HepG2 (cell line): ENCODE measurements around the gene PTPRE. TPM values are rescaled to one million over a fixed set of nuclear protein-coding genes. Genes with fewer than 3 reads are reported as not detected.

Experiments used
- ATAC-seq: fragments of 200-7000 bp; cut with Tn5 transposase; 3 replicates; pipeline ENCODE4 v1.9.1; 2020; ENCODE audit warnings: mild to moderate bottlenecking, moderate library complexity
- BruUV-seq: library from RNA; stranded (reverse); fragments of 400-500 nt; replicated peaks from 2 replicates; lab custom pipeline; 2021; lab: Mats Ljungman, UMichigan
- CTCF ChIA-PET: fragments of 300-600 bp; formaldehyde crosslinking; extraction: SDS; loops from one replicate; lab custom pipeline; 2021; ENCODE audit warnings: low total read pairs, inconsistent platforms, low intra/inter-chr PET ratio; lab: Yijun Ruan, JAX
- POLR2A ChIA-PET: fragments of 350-600 bp; sonication (Branson Sonifier 250); formaldehyde crosslinking; loops from one replicate; lab custom pipeline; 2020; ENCODE audit warnings: antibody characterized with exemption, inconsistent platforms; lab: Yijun Ruan, JAX
- DNase-seq: peaks from one replicate; pipeline ENCODE4 v3.0.0-alpha.2; 2015; ENCODE audit warnings: low spot score
- FAIRE-seq: peaks from 3 replicates; lab custom pipeline; 2011; peaks lifted over from hg19 to GRCh38; lab: Jason Lieb, UNC
- H2AFZ ChIP-seq: one replicate; pipeline ENCODE4 v1.6.1; 2011; ENCODE audit warnings: low read length, inconsistent platforms
- H3K27ac ChIP-seq: fragments of 300-600 bp; 3 replicates; pipeline ENCODE4 v1.8.0; 2011; ENCODE audit warnings: mixed run types, mild to moderate bottlenecking, mixed read lengths, low read length, inconsistent platforms; ENCODE audit not compliant: insufficient read depth; ENCODE audit errors: extremely low read length
- H3K27me3 ChIP-seq, 2 experiments: fragments of 200-600 bp in 1 of 2; 2 replicates in 1 of 2; 3 replicates in 1 of 2; pipeline versions ENCODE4 v1.6.0 to v1.8.0; 2011; ENCODE audit warnings: low read length in 2 of 2, mild to moderate bottlenecking in 2 of 2, moderate library complexity in 2 of 2, inconsistent platforms in 1 of 2; ENCODE audit not compliant: insufficient read depth in 2 of 2, control insufficient read depth in 1 of 2
- H3K36me3 ChIP-seq, 2 experiments: fragments of 200-600 bp in 1 of 2; replicated peaks in 1 of 2; 2 replicates in 1 of 2; 3 replicates in 1 of 2; pipeline versions ENCODE4 v1.5.1 to v1.8.0; 2011; ENCODE audit warnings: low read length in 2 of 2, inconsistent platforms in 1 of 2; ENCODE audit not compliant: insufficient read depth in 2 of 2, control insufficient read depth in 1 of 2
- H3K4me1 ChIP-seq: 2 replicates; pipeline ENCODE4 v1.5.1; 2012; ENCODE audit warnings: low read length, inconsistent platforms; ENCODE audit not compliant: insufficient read depth
- H3K4me2 ChIP-seq: 2 replicates; pipeline ENCODE4 v1.6.0; 2011; ENCODE audit warnings: low read depth, low read length, inconsistent platforms
- H3K4me3 ChIP-seq, 3 experiments: fragments of 200-600 bp in 1 of 3; sonication (generic), shearing (Covaris generic) in 1 of 3; replicated peaks in 1 of 3; 2 replicates each; pipeline ENCODE4 v1.5.1; 2011 to 2016; ENCODE audit warnings: low read length in 3 of 3, inconsistent platforms in 2 of 3, low read depth in 2 of 3, mild to moderate bottlenecking in 2 of 3, control low read depth in 1 of 3, mixed read lengths in 1 of 3; ENCODE audit not compliant: insufficient read depth in 1 of 3
- H3K79me2 ChIP-seq: one replicate; pipeline ENCODE4 v1.6.1; 2011; ENCODE audit warnings: low read length, inconsistent platforms; ENCODE audit not compliant: insufficient read depth
- H3K9ac ChIP-seq: 2 replicates; pipeline ENCODE4 v1.6.0; 2011; ENCODE audit warnings: mild to moderate bottlenecking, low read depth, low read length, inconsistent platforms; ENCODE audit not compliant: insufficient read depth
- H3K9me3 ChIP-seq: 2 replicates; pipeline ENCODE4 v1.5.1; 2012; ENCODE audit warnings: mild to moderate bottlenecking, low read length
- H4K20me1 ChIP-seq: 2 replicates; pipeline ENCODE4 v1.6.0; 2011; ENCODE audit warnings: inconsistent platforms, mild to moderate bottlenecking, low read length, moderate library complexity; ENCODE audit not compliant: insufficient read depth
- HMG20B ChIP-seq: conservative IDR thresholded peaks from 2 replicates; pipeline ENCODE4 v1.6.1; 2016; ENCODE audit warnings: missing genetic modification reagents, missing compliant biosample characterization
- HMGXB4 ChIP-seq, 2 experiments: sonication (generic) in 1 of 2; formaldehyde crosslinking in 1 of 2; IDR thresholded peaks; 2 replicates each; pipeline versions ENCODE4 v1.4.0 to v1.6.1; 2018 to 2020; ENCODE audit warnings: missing genetic modification reagents in 2 of 2, borderline replicate concordance in 1 of 2, low read depth in 1 of 2, mild to moderate bottlenecking in 1 of 2, missing biosample characterization in 1 of 2
- LCORL ChIP-seq, 2 experiments: fragments of 450-650 bp in 1 of 2; sonication (generic) in 1 of 2; formaldehyde crosslinking in 1 of 2; IDR thresholded peaks; 2 replicates each; pipeline versions ENCODE4 v1.5.0 to v1.6.1; 2017 to 2020; ENCODE audit warnings: antibody characterized with exemption in 1 of 2, missing genetic modification reagents in 1 of 2
- PRPF4 ChIP-seq: fragments of 200-400 bp; formaldehyde crosslinking; IDR thresholded peaks from 2 replicates; pipeline ENCODE4 v1.6.1; 2016; ENCODE audit warnings: low read length, low read depth; ENCODE audit not compliant: poor library complexity, severe bottlenecking
- SALL2 ChIP-seq: sonication (generic); formaldehyde crosslinking; IDR thresholded peaks from 2 replicates; pipeline ENCODE4 v1.8.1; 2023; ENCODE audit warnings: mild to moderate bottlenecking, missing genetic modification reagents, inconsistent platforms
- THRA ChIP-seq: sonication (generic); formaldehyde crosslinking; IDR thresholded peaks from 2 replicates; pipeline ENCODE4 v1.4.0; 2020; ENCODE audit warnings: missing genetic modification reagents, borderline replicate concordance
- TSC22D2 ChIP-seq: sonication (generic); formaldehyde crosslinking; IDR thresholded peaks from 2 replicates; pipeline ENCODE4 v1.5.1; 2020; ENCODE audit warnings: missing genetic modification reagents, mild to moderate bottlenecking, borderline replicate concordance
- YEATS4 ChIP-seq: sonication (generic); formaldehyde crosslinking; IDR thresholded peaks from 2 replicates; pipeline ENCODE4 v1.4.0; 2020; ENCODE audit warnings: missing genetic modification reagents, borderline replicate concordance
- ZNF275 ChIP-seq: sonication (generic); formaldehyde crosslinking; IDR thresholded peaks from 2 replicates; pipeline ENCODE4 v1.8.0; 2022; ENCODE audit warnings: missing genetic modification reagents, mild to moderate bottlenecking, inconsistent platforms, borderline replicate concordance
- ZNF350 ChIP-seq: sonication (generic); formaldehyde crosslinking; IDR thresholded peaks from 2 replicates; pipeline ENCODE4 v1.4.0; 2020; ENCODE audit warnings: mild to moderate bottlenecking, low read depth, missing genetic modification reagents, borderline replicate concordance
- ZNF7 ChIP-seq: IDR thresholded peaks from 2 replicates; pipeline ENCODE4 v1.6.1; 2016; ENCODE audit warnings: missing biosample characterization, missing genetic modification reagents
- ZNF879 ChIP-seq: sonication (generic); formaldehyde crosslinking; IDR thresholded peaks from 2 replicates; pipeline ENCODE4 v1.8.1; 2023; ENCODE audit warnings: missing genetic modification reagents
- WGBS: methylation state at CpG from one replicate; pipeline ENCODE4 v1.1.6; 2017; ENCODE audit warnings: low lambda C conversion rate; 5-methylcytosine and 5-hydroxymethylcytosine counted together
- in situ Hi-C: cut with HindIII; loops from 2 replicates; pipeline ENCODE4 v1.10.0; 2017; ENCODE audit warnings: low pct_unique_long_range_greater_than_20kb; ENCODE audit not compliant: extremely low pct_ligation_motif_present
- intact Hi-C: fragments of 100-400 bp; cut with micrococcal nuclease; formaldehyde crosslinking; loops from one replicate; pipeline ENCODE4 v1.10.0; 2022; ENCODE audit not compliant: unreplicated experiment
- polyA plus RNA-seq, 8 experiments: library from polyadenylated mRNA; depleted of rRNA in 3 of 8; stranded (reverse) in 7 of 8; unstranded in 1 of 8; fragments of >200 nt; fragmentation: Illumina TruSeq in 4 of 8; extraction: Trizol in 4 of 8; gene quantifications; 2 replicates each; pipeline versions ENCODE4 v1.2.1 to v1.2.3, GENCODE V29; 2011 to 2016; ENCODE audit warnings: low read depth in 4 of 8, missing spikeins in 1 of 8, mixed read lengths in 1 of 8; ENCODE audit not compliant: insufficient read depth in 1 of 8
- total RNA-seq, 5 experiments: library from RNA; depleted of rRNA; stranded (reverse); fragments of >200 nt; fragmentation: Illumina TruSeq; extraction: Trizol; gene quantifications; 2 replicates each; pipeline ENCODE4 v1.2.3, GENCODE V29; 2016; ENCODE audit warnings: low read depth in 1 of 5

The PTPRE gene
- total and polyA plus RNA-seq, 2 of the 13 experiments (the other 11 are each of a cell fraction or from before 2014, with no cell fraction given) = 0.01 to 0.02 TPM

GRCh38 chr10:128062881-128063563 lies 156.1 kb downstream of the PTPRE start (continued):
- TF ChIP-seq HMG20B (CRISPR knock-in tag) = no peak
- TF ChIP-seq ZNF350 (CRISPR knock-in tag) = no peak

GRCh38 chr10:128063736-128064107 lies 156.8 kb downstream of the PTPRE start:
- in situ Hi-C loops = loop anchor here (10.0 kb wide), 1 partner anchor 349 kb away; no protein-coding TSS in a partner anchor

More at GRCh38 chr10:128063736-128064107, 156.8 kb downstream of the PTPRE start:
- Histone ChIP-seq H4K20me1 (no peaks in the 10 kb centered on the region), H3K4me2 (no peak overlapping the region), H2AFZ (no peak overlapping the region), H3K36me3 (no peaks in the 10 kb centered on the region), H3K27me3 (peaks cover 4 to 45% of the 10 kb centered on the region in 2 experiments; a peak in 3 of 5 replicates), H3K9me3 (no peaks in the 10 kb centered on the region), H3K4me1 (no peaks in the 10 kb centered on the region), H3K79me2 (no peaks in the 10 kb centered on the region), H3K4me3 (no peak overlapping the region), H3K9ac (no peak overlapping the region), H3K27ac (no peak overlapping the region)
- FAIRE-seq (no peak), ATAC-seq (no peak), DNase-seq (no peak)
- POLR2A ChIA-PET = no interaction called here
- no TSS peak for BruUV-seq
- no peak for TF ChIP-seq TSC22D2 (CRISPR knock-in tag)
- no peak for TF ChIP-seq THRA (CRISPR knock-in tag)
- no peak for TF ChIP-seq PRPF4
- no peak for TF ChIP-seq HMGXB4 (CRISPR knock-in tag; IDR thresholded peaks at IDR 0.05; ENCODE audit: borderline replicate concordance in 1 of 2, low read depth in 1 of 2)
- no peak for TF ChIP-seq ZNF879 (CRISPR knock-in tag)
- no peak for TF ChIP-seq YEATS4 (CRISPR knock-in tag)
- no peak for TF ChIP-seq ZNF7 (CRISPR knock-in tag)
- TF ChIP-seq LCORL (IDR thresholded peaks at IDR 0.05) = no peak
- no peak for TF ChIP-seq LCORL (CRISPR knock-in tag; IDR thresholded peaks at IDR 0.05)
- TF ChIP-seq ZNF275 (CRISPR knock-in tag) = no peak
- no peak for TF ChIP-seq SALL2 (CRISPR knock-in tag)
- WGBS = 0% methylated on average over 2 of the region's 7 CpGs
- CTCF ChIA-PET = no interaction called here
- intact Hi-C loops = no loop called here
